Endodermal cell (in vitro differentiated cells): ENCODE measurements around the gene STON2. TPM values are rescaled to one million over a fixed set of nuclear protein-coding genes. Genes with fewer than 3 reads are reported as not detected.

Source experiments
- DNase-seq: peaks from one replicate; pipeline ENCODE4 v3.0.0-alpha.2; 2017
- H3K27ac ChIP-seq: 2 replicates; pipeline ENCODE4 v1.5.1; 2013; ENCODE audit warnings: mild to moderate bottlenecking, low read depth, low read length, moderate library complexity
- H3K27me3 ChIP-seq: 2 replicates; pipeline ENCODE4 v1.6.1; 2013; ENCODE audit warnings: mild to moderate bottlenecking, low read length, moderate library complexity; ENCODE audit not compliant: insufficient read depth, control insufficient read depth, poor library complexity, severe bottlenecking
- H3K36me3 ChIP-seq: 2 replicates; pipeline ENCODE4 v1.7.0; 2013; ENCODE audit warnings: mild to moderate bottlenecking, low read length, moderate library complexity; ENCODE audit not compliant: control insufficient read depth, insufficient read depth
- H3K4me1 ChIP-seq: one replicate; pipeline ENCODE4 v1.7.0; 2013; ENCODE audit warnings: low read length; ENCODE audit not compliant: control insufficient read depth, insufficient read depth
- H3K4me3 ChIP-seq: 2 replicates; pipeline ENCODE4 v1.5.1; 2013; ENCODE audit warnings: mild to moderate bottlenecking, low read length, moderate library complexity
- H3K9ac ChIP-seq: 2 replicates; pipeline ENCODE4 v1.6.1; 2013; ENCODE audit warnings: mild to moderate bottlenecking, low read length, moderate library complexity; ENCODE audit not compliant: poor library complexity, severe bottlenecking; ENCODE audit errors: extremely low read depth
- H3K9me3 ChIP-seq: 2 replicates; pipeline ENCODE4 v1.6.1; 2013; ENCODE audit warnings: mild to moderate bottlenecking, low read length, moderate library complexity; ENCODE audit not compliant: control insufficient read depth
- H3K27ac Mint-ChIP-seq: 2 replicates; pipeline ENCODE4 v1.8.0; 2020; ENCODE audit warnings: mixed read lengths
- H3K27me3 Mint-ChIP-seq: 2 replicates; pipeline ENCODE4 v1.8.0; 2021; ENCODE audit warnings: mild to moderate bottlenecking, mixed read lengths; ENCODE audit not compliant: insufficient read depth
- H3K36me3 Mint-ChIP-seq: 2 replicates; pipeline ENCODE4 v1.8.0; 2020; ENCODE audit warnings: low read depth, mixed read lengths
- H3K4me1 Mint-ChIP-seq: 2 replicates; pipeline ENCODE4 v1.8.0; 2020; ENCODE audit warnings: mixed read lengths
- H3K4me3 Mint-ChIP-seq: 2 replicates; pipeline ENCODE4 v1.8.0; 2020; ENCODE audit warnings: mild to moderate bottlenecking, moderate library complexity, mixed read lengths
- H3K9me3 Mint-ChIP-seq: 2 replicates; pipeline ENCODE4 v1.8.0; 2020; ENCODE audit warnings: mild to moderate bottlenecking, mixed read lengths
- WGBS, 2 experiments: methylation state at CpG; one replicate each; pipeline versions ENCODE4 v1.1.5 to v1.1.7; 2013; ENCODE audit warnings: missing lambda C conversion rate in 2 of 2, mixed read lengths in 1 of 2; ENCODE audit not compliant: insufficient coverage in 1 of 2, insufficient read length in 1 of 2; 5-methylcytosine and 5-hydroxymethylcytosine counted together
- total RNA-seq, 2 donors: library from RNA; stranded (reverse); fragmentation: NEBNext Ultra II Directional in 1 of 2; extraction: Animal tissue kit (Norgen Biotek cat#: 25700) in 1 of 2; gene quantifications; 2 replicates in 1 of 2; 3 replicates in 1 of 2; pipeline ENCODE4 v1.2.1, GENCODE V29; 2021
- TF ChIP-seq, protein P1 (sequence below): fragments of 200-600 bp; sonication (generic); conservative IDR thresholded peaks from 2 replicates; pipeline ENCODE4 v1.5.0; 2021; ENCODE audit warnings: antibody characterized with exemption, mild to moderate bottlenecking

STON2 gene
- total RNA-seq, 2 donors from 2014 or later: 37.2 to 43.9 TPM

DNA sequence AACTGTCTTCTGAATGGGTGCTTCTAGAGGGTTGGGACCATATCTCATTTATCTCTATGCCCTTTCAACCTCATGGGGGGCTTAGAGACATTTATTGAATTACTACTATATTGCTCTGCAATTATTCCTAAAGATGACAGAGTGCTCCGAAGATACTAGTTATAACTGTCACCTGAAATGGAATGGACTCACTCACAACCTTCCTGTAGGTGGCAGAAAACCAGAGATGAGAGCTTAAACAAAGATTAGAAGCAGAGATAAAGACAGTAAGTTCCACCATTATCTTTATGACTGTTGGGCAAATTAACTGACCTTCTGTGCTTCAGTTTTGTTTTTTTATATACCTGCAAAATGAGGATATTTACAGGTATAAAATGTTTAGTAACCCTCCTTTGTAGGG, 147.8 kb downstream of the STON2 start:
- TF ChIP-seq, protein P1, sequence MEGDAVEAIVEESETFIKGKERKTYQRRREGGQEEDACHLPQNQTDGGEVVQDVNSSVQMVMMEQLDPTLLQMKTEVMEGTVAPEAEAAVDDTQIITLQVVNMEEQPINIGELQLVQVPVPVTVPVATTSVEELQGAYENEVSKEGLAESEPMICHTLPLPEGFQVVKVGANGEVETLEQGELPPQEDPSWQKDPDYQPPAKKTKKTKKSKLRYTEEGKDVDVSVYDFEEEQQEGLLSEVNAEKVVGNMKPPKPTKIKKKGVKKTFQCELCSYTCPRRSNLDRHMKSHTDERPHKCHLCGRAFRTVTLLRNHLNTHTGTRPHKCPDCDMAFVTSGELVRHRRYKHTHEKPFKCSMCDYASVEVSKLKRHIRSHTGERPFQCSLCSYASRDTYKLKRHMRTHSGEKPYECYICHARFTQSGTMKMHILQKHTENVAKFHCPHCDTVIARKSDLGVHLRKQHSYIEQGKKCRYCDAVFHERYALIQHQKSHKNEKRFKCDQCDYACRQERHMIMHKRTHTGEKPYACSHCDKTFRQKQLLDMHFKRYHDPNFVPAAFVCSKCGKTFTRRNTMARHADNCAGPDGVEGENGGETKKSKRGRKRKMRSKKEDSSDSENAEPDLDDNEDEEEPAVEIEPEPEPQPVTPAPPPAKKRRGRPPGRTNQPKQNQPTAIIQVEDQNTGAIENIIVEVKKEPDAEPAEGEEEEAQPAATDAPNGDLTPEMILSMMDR: peak; percentile 62
- Histone ChIP-seq H3K36me3 (no peaks in the 10 kb centered on the region), H3K4me1 (no peaks in the 10 kb centered on the region), H3K9ac (no peak overlapping the region), H3K9me3 (no peaks in the 10 kb centered on the region), H3K27me3 (no peaks in the 10 kb centered on the region), H3K27ac (no peak overlapping the region), H3K4me3 (no peak overlapping the region)
- no peaks in the 10 kb centered on the region for H3K27me3 Mint-ChIP-seq
- H3K36me3 Mint-ChIP-seq: peaks cover 6% of the 10 kb centered on the region
- peaks cover 7% of the 10 kb centered on the region for H3K4me1 Mint-ChIP-seq
- 82% methylated on average over 1 of the region's 1 CpG; no CpG with 5 or more reads in 1 of the 2 experiments for WGBS, 2 experiments
- no peak for DNase-seq
- H3K9me3 Mint-ChIP-seq: no peaks in the 10 kb centered on the region
- no peak overlapping the region for H3K4me3 Mint-ChIP-seq
- no peak overlapping the region for H3K27ac Mint-ChIP-seq

DNA sequence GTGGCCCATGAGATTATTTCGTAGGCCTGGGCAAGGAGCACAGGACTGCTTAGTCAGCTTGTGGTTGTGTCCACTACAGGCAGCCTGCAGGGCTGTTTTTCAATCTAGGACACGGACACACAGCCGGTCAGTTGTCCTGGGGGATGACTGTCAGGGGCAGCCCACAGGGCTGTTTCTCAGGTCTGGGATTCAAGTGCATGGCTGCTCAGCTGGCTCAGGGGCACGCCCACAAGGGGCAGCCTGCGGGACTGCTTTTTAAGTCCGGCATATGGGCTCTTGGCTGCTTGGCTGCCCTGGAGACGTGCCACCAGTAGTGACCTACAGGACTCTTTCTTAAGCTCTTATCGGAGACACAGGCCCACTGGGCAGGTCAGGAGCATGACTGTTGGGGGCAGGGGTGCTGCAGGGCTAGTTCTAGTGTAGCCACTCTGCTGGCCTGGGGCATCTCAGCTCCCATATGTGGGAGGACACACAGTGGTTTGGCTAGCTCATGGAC, 152.8 kb downstream of the STON2 start:
- Mint-ChIP-seq H3K27me3 (no peaks in the 10 kb centered on the region), H3K4me1 (no peaks in the 10 kb centered on the region), H3K27ac (no peak overlapping the region), H3K9me3 (peaks cover 34% of the 10 kb centered on the region), H3K4me3 (no peak overlapping the region), H3K36me3 (peaks cover 6% of the 10 kb centered on the region)
- TF ChIP-seq, protein P1: no peak
- Histone ChIP-seq H3K9ac (no peak overlapping the region), H3K27ac (no peak overlapping the region), H3K4me1 (no peaks in the 10 kb centered on the region), H3K27me3 (no peaks in the 10 kb centered on the region), H3K36me3 (no peaks in the 10 kb centered on the region), H3K4me3 (no peak overlapping the region), H3K9me3 (peaks cover 14% of the 10 kb centered on the region)
- no peak for DNase-seq
- WGBS, 2 experiments: 79 to 80% methylated on average over 8 of the region's 8 CpGs

DNA sequence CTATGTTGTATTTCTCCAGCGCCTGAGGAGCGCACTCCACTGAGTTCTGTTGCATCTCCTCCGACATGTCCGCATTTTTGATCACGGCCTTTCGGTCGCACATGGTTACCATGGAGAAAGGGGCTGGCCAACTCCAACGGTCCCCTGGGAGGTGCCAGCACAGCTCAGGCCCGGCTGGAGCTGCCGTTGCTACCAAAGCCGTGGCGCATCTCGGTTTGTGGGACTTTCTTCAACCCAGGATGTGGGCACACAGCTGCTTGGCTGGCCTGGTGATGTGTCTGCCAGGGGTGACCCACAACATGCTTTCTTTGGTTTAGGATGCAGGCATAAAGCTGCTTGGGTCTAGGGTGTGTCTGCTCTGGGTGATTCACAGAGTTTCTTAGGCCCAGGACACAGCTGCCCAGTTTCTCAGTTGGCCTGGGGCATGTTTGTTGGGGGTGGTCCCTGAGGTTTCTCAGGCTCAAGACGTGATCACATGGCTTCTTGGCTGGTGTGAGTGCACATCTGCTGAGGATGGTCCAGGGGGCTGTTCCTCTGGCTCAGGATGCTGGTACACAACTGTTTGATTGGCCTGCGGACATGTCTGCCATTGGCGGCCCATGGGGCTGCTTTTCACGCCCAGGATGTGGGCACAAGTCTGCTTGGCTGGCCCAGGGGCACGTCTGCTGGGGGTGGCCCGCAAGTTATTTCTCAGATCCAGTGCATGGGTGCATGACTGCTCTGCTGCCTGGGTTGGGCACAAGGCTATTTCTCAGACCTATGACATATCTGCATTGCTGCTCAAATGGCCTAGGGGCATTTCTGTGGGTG, 153.5 kb downstream of the STON2 start:
- H3K36me3 ChIP-seq: no peaks in the 10 kb centered on the region
- H3K9me3 ChIP-seq: peaks cover 18% of the 10 kb centered on the region
- H3K9me3 Mint-ChIP-seq: peaks cover 36% of the 10 kb centered on the region
- DNase-seq: no peak
- H3K9ac ChIP-seq: no peak overlapping the region
- H3K4me3 Mint-ChIP-seq: no peak overlapping the region
- peaks cover 6% of the 10 kb centered on the region for H3K36me3 Mint-ChIP-seq
- no peaks in the 10 kb centered on the region for H3K27me3 ChIP-seq
- no peak overlapping the region for H3K27ac Mint-ChIP-seq
- TF ChIP-seq, protein P1: no peak
- H3K4me1 ChIP-seq: no peaks in the 10 kb centered on the region
- 92 to 95% methylated on average over 11 to 19 of the region's 19 CpGs for WGBS, 2 experiments
- H3K27me3 Mint-ChIP-seq: no peaks in the 10 kb centered on the region
- no peaks in the 10 kb centered on the region for H3K4me1 Mint-ChIP-seq
- no peak overlapping the region for H3K27ac ChIP-seq
- H3K4me3 ChIP-seq: no peak overlapping the region
